Measurements from ENCODE around the gene LTB4R.

LTB4R gene

DNA sequence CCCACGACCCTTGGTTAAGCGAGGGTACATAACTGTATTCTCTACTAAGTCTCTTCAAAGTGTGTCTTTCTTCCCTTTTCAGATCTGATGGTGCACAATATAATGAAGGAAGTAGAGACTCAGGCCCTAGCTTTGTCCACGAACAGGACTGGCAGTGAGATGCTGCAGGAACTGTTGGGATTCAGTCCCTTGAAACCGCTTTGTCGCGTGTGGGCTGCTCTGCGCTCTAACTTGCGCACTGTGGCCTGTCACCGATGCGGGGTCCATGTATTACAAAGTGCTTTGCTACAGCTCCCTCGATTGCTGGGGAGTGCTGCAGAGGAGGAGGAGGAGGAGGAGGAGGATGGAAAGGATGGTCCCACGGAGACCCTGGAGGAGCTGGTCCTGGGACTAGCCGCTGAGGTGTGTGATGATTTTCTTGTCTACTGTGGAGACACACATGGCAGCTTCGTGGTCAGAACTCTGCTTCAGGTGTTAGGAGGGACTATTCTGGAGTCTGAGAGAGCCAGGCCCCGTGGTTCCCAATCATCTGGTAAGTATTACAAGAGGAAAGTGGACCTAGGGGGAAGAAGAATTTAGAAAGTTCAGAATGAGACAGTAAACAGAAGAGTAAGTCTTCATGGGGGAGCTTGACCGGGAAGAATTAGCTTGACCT lies 10.8 kb upstream of the LTB4R start:
- no peak for DNase-seq (ENCODE audit: low spot score)

- DNase-seq (ENCODE audit: low spot score): no peak
These were observed 7.3 kb upstream of the LTB4R start for GRCh38 chr14:24304019-24304387.

DNA sequence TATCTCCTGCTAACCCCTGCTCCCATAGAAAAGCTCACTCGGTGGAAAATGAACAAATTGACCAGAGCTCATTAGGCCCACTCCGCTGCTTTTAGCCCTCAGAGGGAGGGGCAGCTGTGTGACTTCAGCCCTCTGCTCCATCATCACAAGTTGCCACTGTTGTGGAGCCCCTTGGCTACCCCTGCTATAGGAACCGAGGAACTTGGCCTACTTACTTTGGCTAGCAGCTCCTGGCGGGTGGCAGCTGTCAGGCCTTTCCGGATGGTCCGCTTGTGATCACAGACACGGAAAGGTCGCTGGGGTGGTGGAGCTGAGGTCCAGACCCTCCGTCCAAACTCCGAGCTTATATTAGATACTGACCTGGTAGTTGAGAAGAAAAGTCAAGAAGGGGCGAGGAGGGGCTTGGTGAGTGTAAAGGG lies 4.1 kb upstream of the LTB4R start:
- DNase-seq (ENCODE audit: low spot score): no peak

DNA sequence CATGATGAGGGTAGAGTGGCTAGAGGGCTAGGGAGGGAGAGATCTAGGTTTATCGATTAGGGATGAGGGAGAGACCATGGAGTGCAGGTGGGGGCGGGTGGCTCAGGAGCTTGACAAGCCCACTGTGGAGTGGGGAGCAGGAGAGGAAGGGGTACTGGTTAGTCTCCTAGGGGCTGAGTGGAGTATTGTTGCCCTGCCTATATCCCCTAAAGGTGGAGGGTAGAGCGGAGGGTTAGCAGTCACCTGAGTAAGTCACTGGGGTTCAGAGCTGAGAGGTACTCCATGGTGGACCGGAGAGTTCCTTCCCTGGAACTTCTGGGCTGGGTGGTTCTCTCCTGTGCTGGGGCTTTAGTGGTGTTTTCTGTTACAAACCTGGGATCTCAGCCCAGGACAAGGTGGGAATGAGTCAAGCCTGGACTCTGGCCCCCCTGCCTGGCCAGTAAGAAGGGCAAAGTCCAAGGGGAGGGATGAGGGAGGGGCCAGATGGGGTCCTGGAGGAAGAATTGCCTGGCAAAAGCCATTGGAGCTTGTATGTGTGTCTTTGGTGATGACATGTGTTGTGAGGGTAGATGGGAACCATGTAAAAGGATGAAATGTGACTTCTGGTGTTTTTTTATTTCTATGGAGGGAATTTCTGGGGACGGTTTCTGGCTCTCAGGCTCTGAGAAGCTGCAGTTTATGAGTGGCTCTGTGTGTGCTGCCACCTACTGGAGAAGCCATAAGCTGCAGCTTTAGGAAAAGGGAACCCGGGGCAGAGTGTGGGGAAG lies 3.5 kb upstream of the LTB4R start, which contains the start of gene CIDEB:
Gene CIDEB (minus strand): TSS at position 403 of the 767 bp plus-strand sequence. CDS start 119 bp downstream, at position 284.
- DNase-seq (ENCODE audit: low spot score): peak; percentile 63

- no peak for DNase-seq (ENCODE audit: low spot score)
These were observed 2.8 kb upstream of the LTB4R start for GRCh38 chr14:24308342-24309124.

DNA sequence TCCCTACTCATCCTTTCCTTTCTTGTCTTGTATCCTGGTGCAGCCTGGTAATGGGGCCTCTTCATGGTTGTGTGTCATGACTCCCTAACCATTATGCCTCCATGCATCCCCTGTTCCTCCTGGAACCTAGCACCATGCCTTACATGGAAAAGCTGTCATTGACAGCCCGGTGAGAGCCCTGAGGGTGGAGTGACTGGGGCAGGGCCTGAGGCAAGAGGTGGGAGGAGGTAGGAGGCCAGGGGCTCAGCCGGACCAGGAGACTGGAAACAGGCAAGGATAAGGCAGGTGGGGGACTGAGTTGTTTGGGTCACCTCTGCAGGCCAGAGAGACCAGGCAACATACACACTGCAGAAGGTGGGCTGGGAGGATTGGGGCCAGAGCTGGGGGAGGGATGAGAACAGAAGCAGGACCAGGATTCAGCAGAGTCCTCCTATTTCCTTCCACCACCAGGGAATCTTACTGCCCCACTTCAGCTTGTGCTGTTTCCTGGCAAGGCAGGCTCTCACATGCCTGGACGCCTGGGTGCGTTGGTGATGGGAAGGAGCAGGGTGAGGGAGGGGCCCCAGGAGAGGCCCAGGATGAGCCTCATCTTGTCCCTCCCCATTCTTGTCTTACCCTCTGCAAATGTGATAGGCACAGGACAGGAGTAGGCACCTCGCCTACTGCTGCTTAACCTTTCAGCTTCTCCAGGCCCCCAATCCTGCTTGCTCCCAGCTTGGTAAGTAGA lies 1.6 kb upstream of the LTB4R start, which contains the start of gene LTB4R2:
Gene LTB4R2 (plus strand): TSS at position 603 of the 727 bp plus-strand sequence. CDS start 525 bp downstream, outside the sequence.
- DNase-seq (ENCODE audit: low spot score): no peak

DNA sequence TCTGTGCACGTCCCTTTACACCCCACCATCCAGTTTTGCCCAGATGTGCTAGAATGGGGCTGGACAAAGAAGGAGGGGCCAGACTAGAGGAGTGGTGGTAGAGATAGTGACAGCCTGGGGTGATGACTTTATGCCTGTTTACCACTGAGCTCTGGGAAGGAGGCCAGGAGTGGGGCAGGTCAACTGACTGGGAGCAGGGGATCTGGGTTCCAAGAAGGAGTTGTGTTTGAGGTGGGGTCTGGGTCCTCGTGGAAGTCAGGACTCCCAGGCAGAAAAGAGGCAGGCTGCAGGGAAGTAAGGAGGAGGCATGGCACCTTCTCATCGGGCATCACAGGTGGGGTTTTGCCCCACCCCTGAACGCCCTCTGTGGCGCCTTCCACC lies 1.0 kb upstream of the LTB4R start:
- DNase-seq (ENCODE audit: low spot score): no peak

- no peak for DNase-seq (ENCODE audit: low spot score)
These were observed 724 bp downstream of the LTB4R start for GRCh38 chr14:24311837-24312615.

DNA sequence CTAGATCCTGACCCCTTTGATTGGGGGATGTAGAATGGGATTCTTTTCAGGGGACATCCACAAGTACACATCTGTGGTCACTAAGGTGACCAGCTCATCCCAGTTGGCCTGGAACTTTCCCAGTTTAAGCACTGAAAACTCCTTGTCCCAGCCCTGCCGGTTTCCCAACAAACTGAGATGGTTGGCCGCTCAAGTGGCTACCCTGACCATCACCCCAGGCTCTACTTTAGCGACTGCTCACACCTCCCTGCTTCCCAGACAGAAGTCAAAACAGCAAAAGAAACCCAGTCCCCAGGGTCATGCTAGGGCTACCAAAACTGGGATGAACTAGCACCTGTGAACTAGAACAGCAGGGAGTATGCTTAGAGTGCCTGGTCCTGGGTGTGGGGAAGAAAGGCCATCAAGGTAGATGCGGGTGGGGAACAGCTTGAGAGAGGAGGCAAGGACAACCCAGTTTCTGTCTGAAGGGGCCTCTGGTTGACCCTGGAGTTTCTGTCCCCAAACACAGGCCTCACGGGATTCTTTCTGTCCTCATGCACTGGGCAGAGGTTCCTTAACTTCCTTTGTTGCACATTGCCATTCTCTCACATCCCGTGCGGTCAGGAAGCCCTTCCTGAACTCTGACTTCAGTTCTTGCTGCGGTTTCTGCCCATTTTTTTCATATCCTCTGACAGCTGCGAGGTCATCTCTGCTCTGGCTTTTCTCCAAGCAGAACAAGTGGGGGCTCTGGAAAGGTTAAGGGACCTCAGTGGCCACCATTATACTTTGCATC lies 1.6 kb downstream of the LTB4R start:
- DNase-seq (ENCODE audit: low spot score): no peak

- DNase-seq (ENCODE audit: low spot score): no peak
These were observed 2.6 kb downstream of the LTB4R start for GRCh38 chr14:24313913-24314312.

DNA sequence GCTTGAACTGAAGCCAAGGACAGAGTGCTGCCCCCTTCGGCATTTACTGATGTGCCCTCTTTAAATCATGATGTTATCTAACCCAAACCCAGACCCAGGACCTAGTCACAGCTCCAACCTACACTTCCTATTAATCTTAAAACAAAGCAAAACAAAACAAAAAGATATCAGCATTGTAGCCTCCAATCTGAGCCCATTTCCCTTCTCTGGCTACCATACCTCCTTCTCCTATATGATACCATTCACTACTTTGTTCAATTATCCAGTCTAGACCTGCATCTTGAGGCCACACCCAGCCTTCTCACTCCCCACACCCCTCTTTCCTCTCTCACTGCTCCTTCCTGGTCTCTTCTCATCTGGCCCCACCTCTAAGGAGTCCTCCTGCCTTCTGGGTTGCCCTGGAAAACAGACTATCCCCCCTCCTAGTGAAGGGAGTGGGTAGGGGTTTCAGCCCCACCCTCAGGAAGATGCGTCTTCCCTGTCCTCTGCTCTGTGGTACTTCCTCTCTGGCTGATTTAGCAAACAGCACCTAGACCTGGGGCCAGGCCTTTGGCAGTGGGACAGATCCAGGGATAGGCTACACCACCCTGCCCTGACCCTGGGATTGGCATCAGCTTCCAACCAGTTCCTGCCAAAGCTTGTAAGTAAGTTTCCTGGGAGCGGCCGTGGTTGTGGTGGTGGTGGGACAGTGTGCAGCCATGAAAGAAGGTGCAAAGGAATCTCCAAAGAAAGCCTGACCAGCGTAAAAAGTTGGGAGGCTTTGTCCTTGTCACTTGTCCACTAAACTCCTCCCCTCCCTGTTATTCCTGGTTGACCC lies 3.3 kb downstream of the LTB4R start:
- no peak for DNase-seq (ENCODE audit: low spot score)

- DNase-seq (ENCODE audit: low spot score): no peak
These were observed 4.0 kb downstream of the LTB4R start for GRCh38 chr14:24315243-24315806.

DNA sequence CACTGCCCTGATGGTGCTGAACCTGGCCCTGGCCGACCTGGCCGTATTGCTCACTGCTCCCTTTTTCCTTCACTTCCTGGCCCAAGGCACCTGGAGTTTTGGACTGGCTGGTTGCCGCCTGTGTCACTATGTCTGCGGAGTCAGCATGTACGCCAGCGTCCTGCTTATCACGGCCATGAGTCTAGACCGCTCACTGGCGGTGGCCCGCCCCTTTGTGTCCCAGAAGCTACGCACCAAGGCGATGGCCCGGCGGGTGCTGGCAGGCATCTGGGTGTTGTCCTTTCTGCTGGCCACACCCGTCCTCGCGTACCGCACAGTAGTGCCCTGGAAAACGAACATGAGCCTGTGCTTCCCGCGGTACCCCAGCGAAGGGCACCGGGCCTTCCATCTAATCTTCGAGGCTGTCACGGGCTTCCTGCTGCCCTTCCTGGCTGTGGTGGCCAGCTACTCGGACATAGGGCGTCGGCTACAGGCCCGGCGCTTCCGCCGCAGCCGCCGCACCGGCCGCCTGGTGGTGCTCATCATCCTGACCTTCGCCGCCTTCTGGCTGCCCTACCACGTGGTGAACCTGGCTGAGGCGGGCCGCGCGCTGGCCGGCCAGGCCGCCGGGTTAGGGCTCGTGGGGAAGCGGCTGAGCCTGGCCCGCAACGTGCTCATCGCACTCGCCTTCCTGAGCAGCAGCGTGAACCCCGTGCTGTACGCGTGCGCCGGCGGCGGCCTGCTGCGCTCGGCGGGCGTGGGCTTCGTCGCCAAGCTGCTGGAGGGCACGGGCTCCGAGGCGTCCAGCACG lies 4.7 kb downstream of the LTB4R start:
- no peak for DNase-seq (ENCODE audit: low spot score)

GRCh38 chr14:24316597-24316950 lies 5.3 kb downstream of the LTB4R start:
- DNase-seq (ENCODE audit: low spot score): no peak

DNA sequence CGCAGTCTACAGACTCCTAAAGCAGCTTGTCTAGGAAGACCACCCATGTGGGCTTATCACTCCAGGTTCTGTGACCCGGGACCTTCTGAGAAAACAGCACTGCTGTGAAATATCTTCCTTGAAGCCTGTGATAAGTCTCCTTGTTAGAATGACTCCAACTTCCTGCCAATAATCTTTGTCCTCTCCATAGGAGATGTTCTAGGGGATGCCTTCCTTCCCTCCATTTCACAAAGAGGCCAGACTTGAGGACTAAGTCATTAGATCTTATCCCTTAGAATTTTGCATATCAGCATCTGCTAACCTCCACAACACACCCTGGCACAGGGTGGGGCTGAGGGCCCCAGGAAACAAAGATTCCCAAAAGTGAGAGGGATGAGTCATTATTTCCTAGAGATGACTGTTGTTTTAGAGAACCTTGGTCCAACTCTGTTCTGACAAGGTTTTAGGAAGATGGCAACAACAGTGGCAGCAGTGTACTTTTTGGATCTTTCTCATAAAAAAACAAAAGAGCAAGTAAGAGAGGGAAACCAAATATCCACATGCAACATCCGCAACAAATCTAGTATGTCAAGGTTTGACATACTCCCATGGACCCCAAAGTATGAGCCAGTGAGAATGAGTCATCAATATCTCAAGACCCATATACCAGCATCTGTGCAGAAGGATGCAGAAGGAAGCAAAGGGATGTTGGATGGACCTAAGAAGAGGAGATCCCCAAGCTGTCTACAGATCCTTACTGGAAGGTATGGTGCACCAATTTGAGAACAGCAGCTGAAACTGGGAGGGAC lies 6.0 kb downstream of the LTB4R start:
- DNase-seq (ENCODE audit: low spot score): peak; percentile 42

DNA sequence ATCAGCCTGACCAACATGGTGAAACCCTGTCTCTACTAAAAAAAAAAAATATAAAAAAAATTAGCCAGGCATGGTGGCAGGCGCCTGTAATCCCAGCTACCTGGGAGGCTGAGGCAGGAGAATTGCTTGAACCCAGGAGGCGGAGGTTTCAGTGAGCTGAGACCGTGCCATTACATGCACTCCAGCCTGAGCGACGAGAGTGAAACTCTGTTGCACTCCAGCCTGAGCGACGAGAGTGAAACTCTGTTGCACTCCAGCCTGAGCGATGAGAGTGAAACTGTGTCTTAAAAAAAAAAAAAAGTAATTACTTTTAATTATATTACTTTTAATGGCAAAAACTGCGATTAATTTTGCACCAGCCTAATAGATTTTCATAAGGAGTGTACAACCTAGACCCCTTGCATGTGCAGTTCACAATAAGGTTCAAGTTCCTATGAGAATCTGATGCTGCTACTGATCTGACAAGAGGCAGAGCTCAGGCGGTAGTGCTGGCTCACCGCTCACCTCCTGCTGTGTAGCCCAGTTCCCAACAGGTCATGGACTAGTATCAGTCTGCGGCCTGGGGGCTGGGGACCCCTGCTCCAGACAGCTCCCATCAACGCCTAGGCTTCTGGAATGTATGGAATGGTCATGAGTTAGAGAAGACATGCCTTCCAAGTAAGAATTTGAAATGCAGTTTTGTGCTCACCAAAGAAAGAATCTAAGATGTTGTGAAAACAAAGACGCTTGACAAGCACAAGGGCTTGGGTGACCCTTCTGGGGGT lies 10.1 kb downstream of the LTB4R start:
- no peak for DNase-seq (ENCODE audit: low spot score)

GRCh38 chr14:24322672-24323071 lies 11.4 kb downstream of the LTB4R start:
- DNase-seq (ENCODE audit: low spot score): no peak
